CD4-positive, alpha-beta T cell treated with Interleukin-4 for 4 hours (primary cell): ENCODE measurements around the gene CACNA1F.

Experiments used
- DNase-seq: peaks from one replicate; pipeline ENCODE4 v3.0.0-alpha.2; 2020

CACNA1F gene

GRCh38 chrX:49226946-49227345, 6.2 kb downstream of the CACNA1F start:
- no peak for DNase-seq

- no peak for DNase-seq
Observed at GRCh38 chrX:49225858-49226257, 7.3 kb downstream of the CACNA1F start.

DNA sequence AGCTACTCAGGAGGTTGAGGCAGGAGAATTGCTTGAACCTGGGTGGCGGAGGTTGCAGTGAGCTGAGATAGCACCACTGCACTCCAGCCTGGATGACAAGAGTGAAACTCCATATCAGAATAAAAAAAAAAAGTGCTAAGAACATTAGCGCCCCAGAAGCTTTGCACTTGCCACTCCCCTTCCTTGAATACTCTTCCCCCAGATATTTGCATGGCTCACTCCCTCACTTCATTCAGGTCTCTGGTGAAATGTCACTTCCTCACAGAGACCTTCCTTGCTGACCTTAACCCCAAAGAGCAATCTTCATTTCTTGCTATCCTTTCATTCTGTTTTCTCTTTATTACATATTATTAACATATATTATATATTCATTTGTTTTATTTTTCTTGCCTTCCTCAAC, 11.3 kb downstream of the CACNA1F start:
- no peak for DNase-seq

DNA sequence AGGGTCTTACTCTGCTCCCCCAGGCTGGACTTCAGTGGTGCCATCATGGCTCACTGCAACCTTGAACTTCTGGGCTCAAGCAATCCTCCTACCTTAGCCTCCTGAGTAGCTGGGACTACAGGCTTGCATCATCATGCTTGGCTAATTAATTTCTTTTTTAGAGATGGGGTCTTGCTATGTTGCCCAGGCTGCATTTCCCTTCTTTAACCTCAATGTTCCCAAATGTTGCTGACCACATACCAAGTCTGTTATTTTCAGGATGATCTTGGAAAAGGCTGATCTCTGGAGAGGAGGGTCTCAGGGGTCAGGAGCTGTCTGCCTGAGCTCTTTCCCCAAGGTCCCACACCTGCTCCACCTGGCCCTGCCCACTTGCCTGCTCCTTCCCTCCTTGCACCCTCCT, 13.0 kb downstream of the CACNA1F start:
- no peak for DNase-seq

GRCh38 chrX:49214996-49215526, 18.1 kb downstream of the CACNA1F start:
- no peak for DNase-seq

DNA sequence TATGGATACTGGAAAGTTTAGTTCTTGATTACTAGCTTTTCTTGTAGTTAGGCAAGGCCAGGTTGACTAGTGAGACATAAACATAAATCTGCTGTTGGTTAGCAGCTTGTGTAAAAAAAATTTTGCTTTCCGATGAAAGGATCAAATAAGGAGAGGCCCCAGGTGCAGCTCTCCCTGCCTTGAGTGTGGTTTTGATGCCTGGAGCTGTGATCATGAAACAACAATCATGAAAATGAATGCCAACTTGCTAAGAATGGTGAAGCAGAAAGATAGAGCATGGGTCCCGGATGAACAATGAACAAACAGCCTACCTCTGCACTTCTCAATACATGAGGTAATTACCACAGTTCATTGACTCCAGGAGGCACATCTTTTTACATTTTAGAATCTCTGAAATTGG, 18.7 kb downstream of the CACNA1F start:
- DNase-seq = no peak

- no peak for DNase-seq
Observed at GRCh38 chrX:49212861-49213260, 20.3 kb downstream of the CACNA1F start.

GRCh38 chrX:49212209-49212608, 20.9 kb downstream of the CACNA1F start:
- DNase-seq = no peak

DNA sequence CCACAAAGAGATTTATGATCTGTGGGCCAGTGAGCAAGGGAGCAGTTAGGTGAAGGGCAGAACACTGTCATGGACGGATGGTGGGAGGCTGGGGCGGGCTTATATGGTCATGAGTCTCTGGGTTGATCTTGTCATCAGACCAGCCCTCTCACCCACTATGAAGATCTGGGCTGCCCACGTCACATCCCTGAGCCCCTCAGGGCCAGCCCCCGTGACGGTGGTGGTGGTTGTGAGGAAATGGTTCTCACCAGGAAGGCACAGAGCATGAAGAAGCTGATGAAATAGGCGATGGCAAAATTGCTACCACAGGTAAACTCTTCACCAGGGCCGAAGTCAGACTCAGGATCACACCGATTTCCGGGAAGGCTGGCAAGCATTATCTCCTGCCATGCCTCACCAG, 22.1 kb downstream of the CACNA1F start:
- DNase-seq = no peak

DNA sequence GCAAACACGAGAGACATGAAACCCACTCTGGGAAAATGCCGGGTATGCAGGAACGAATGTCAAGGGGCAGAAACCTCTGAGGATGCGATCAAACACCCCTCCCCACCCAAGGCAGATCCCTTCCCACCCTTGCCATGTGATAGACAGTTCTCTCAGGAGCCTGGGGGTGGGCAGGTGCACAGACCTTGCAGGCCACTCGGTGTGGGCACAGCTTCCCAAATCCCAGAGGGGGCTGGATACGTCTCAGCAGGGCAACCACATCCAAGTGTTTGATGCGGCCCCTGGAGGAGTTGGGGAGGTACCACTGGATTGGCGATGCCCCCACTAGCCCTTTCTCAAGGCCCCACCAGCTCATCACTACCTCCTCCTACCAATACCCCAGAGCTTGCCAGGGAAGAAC, 22.7 kb downstream of the CACNA1F start:
- no peak for DNase-seq

- DNase-seq = no peak
Observed at GRCh38 chrX:49209434-49210251, 23.5 kb downstream of the CACNA1F start.

GRCh38 chrX:49208399-49208798, 24.7 kb downstream of the CACNA1F start:
- no peak for DNase-seq

DNA sequence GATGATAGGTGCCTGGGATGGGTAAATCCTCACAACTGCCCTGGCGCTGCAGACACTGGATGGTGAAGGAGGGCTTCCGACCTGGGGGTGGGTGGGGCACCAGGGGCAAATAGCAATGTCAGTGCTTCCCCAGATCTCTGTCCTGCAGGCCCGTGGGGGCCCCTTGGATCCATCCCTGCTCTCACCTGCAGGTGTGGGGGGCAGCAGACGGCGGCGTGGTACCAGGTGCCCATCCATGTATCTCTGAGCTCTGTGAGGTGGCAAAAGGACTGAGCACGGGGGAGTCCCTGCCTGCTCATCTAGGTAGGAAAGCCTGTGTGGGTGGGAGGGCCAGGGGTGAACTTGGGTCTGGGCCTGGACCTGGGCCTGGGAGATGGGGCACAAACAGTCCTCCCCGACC, 26.6 kb downstream of the CACNA1F start:
- DNase-seq = no peak

- no peak for DNase-seq
Observed at GRCh38 chrX:49205443-49205842, 27.7 kb downstream of the CACNA1F start.

GRCh38 chrX:49204709-49205108, 28.4 kb downstream of the CACNA1F start:
- DNase-seq = no peak

- DNase-seq = no peak
Observed at GRCh38 chrX:49204017-49204416, 29.1 kb downstream of the CACNA1F start.

DNA sequence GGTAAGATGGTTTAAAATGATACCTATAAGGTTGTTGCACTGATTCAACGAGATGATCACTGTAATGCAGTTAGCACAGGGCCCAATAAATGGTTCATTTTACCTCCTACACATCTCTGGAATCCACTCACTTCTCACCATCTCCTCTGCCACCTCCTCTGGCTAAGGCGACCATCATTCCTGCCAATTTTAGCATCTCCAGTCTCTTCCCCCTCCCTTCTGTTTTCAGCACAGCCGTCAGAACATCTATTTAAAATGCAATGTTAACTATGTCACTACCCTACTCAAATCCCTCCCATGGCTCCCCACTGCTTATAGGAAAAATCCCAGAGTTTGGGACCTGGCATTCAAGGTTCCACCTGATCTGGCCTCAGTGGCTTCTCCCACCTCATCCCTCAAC, 29.6 kb downstream of the CACNA1F start:
- no peak for DNase-seq

DNA sequence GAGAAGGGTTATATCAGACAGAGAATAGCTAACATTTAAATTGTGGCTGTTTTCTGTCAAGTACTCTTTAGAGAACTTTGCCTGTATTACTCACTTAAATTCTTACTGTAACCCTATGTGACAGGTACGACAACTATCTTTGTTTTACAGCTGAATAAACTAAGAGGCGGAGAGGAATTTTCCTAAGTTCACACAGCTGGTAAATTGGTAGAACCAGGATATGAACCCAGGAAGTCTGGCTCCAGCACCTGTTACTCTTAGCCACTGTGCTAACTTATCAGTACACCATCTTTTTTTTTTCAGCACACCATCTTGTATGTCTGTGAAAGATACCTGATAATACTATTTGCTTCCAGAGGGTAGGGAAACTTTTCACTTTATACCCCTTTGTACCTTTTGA, 31.1 kb downstream of the CACNA1F start:
- no peak for DNase-seq

- peak; percentile 88 for DNase-seq
Observed at GRCh38 chrX:49199906-49200771, 33.0 kb downstream of the CACNA1F start, which contains the start of gene SYP. Gene SYP, minus strand, starts transcription at chrX:49200193. Its CDS starts 7 bp downstream, at chrX:49200186.

GRCh38 chrX:49199315-49199595, 33.9 kb downstream of the CACNA1F start:
- no peak for DNase-seq

GRCh38 chrX:49198540-49199314, 34.4 kb downstream of the CACNA1F start:
- DNase-seq = no peak

DNA sequence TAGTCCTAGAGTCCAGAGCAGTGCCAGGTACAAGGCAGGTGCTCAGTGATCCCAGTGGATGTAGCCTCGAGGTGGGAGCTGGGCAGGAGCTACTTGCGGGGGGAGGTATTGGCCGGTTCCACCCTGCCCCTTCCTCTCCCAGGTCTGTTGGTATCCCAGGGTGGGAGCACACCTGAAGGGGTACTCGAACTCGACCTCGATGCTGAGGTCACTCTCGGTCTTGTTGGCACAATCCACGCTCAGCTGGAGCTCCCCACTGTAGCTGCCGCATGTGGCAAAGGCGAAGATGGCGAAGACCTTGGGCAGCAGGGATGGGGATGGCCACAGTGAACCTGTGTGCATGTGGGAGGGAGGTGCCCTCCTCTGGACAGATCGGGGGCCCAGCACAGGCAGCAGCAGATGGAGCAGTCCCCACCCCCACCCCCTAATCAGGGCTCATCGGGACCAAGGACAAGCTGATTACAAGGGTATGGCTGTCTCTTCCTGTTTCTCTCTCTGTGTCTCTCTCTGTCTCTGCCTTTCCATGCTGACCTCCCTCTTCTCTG, 35.5 kb downstream of the CACNA1F start:
- DNase-seq = no peak

DNA sequence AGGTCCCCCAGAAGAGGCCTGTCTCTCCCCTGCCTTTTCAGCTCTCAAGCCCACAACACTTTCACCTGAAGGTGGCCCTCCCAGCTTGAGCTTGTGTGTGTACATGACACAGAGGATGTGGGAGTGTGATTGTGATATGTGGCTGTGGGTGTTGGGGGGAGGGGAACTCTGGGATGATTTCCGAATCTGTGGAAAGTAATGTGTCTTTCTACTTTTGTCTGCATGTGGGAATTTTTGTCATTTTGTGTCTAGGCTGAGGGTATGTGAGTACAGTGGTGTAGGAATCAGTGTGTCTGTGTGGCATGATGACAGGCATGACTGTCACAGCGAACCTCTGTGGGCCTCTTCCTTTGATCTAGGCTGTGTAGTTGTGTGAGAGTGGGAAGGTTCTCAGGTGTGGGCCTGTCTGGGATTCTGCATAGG, 39.6 kb downstream of the CACNA1F start:
- DNase-seq = no peak
